HG03064 (cell line): ENCODE results near the gene HOXB3.

Source experiments
- ATAC-seq: cut with Tn5 transposase; IDR thresholded peaks from one replicate; pipeline ENCODE4 v1.9.1; 2021; ENCODE audit warnings: low read depth; ENCODE audit not compliant: unreplicated experiment

The HOXB3 gene

DNA sequence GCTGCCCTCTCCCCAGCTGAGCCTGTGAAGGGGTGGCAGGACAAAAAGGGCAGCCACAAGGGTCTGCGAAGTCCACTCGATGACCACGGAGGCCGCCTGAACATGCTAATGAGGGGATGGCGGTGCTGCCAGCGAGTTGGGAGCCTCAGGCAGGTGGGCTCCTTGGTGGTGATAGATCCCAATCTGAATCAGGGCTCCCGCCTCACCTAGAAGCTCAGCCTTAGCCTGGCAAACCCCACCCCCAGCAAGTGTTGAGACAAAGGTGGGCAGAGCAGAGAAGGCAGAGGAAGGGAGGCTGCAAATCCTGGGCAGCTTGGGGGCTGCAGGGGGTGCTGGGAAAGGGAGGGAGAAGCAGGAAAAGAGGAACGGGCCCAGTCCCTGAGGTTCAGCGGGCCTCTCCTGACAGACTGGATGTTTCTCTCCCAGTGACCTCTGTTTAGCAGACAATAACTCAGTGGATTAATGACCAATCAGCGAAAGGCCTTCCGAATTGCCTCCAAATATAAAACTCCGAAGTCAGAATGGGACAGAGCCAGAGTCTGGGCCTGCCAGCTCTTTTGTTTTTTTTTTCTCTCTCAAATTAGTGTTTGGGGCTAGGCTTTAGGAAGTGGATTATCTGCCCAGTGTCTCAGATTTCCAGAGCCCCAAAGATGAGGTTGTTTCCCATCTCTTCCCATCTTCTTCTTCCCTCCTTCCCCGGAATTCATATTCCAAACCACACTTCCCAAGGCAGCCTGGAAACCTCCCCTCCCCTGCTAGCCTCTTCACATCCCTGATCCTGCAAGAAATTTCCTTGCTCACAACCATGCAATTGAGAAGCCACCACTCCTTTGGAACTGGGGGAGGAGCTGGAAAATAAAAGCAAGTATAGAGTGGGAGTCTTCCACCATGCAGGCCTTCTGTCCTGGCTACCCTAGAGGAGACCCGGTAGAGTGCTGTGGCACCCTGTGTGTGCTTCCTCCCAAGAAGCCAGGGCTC, 29.9 kb downstream of the HOXB3 start:
- ATAC-seq: no peak

GRCh38 chr17:48559122-48559839, 30.8 kb downstream of the HOXB3 start:
- no peak for ATAC-seq

DNA sequence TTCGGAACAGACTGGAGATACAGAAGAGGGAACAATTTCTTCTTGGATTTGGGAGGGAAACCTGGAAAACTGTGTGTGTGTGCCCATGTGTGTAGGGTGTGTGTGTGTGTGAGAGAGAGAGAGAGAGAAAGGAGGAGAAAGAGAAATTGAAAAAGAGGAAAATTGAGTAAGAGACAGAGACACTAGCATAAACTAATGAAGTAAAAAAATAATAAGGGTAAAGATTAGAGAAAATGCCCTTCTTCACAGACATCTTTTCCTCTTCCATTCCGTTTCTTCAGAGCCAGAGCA, 31.3 kb downstream of the HOXB3 start:
- ATAC-seq: no peak

DNA sequence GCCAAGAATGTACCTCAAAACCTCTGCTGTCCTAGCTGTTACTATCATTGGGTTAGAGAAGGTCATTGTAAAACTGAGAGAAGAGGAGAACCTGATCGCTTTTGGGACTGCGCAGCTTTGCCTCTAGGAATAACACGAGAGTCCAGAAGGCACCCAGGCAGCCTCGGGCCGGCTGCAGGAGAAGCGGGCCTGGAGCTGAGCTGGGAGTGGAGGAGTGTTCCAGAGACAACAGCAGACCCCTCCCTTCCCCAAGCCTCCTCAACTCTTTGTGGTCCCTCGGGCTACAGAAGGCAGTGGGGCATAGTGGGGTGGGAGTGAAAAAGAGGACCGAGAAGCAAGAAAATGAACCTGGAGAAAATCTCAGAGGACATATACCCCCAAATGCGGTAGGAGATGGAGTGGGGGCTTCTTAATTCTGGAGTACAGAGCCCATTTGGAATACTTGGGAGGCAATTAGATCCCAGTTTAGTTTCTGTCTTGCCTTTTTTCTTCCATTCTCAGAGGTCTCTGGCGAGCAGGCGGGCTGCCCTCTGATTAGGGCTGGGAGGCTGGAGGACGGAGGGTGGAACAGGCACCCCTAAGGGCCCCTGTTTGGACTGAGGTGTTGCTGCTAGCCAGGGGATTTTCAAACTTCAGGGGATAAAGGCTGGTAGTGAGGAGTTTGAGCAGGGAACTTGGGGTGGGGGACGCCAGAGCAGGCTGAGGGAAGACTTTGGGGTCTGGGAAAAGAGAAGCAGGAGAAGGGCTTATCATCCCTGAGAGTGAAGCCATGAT, 31.8 kb downstream of the HOXB3 start:
- no peak for ATAC-seq

GRCh38 chr17:48556576-48557401, 33.3 kb downstream of the HOXB3 start:
- ATAC-seq: no peak

DNA sequence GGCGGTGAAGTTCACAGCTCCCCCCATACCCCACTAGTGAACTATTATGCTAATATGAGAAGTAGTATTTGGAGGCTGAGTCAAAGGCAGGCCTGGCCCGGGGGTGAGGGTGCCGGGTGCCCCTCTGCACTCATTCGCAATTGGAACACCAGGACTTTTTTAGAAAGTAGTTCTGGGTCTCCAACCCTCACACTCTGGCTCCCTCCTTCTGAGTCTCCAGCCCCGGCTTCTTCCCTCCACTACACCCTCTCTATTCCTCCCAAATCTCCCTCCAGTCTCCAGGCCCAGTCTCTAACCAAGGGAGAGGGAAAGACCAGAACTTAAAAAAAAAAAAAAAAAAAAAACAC, 33.8 kb downstream of the HOXB3 start:
- ATAC-seq: no peak

DNA sequence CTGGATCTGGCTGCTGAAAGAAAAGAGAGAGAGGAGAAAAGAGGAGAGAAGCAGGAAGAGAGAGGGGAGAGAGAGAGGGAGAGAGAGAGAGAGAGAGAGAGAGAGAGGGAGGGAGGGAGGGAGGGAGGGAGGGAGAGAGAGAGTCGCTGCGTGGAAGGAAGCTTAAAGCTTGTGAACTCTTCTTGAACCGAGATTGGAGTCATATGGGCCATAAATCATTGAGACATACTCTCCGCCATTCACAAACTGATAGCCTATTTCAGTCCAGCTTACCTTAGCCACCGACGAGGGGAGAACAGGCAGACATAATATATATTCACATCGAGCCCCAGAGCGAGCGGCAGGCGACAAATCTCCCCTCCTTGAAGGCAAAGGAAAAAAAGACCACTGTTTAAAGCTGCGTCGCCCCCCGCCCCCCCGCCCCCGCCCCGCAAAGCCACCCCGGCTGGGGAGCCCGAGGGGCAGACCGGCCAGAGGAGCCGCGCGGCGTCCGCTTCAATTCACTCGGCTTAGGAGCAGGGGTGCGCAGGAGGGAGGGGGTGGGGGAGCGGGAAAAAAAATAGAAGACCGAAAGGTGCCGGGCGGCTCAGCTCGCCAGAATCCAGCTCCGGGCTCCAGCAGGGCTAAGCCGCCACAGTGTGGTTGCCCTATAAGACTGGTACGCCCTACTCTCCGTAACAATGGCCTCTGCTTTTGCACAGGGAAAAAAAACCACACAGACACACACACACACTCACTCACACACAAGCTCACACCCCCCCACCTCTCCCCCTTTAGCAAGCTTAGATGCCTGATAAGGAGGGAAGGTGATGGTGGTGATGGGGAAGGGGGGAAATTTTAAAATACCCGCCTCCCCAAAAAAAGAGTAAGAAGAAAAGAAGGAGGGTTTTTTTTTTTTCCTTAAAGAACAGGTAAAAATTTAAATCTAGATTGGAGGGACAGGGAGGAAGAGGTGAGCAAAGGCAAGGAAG, 34.5 kb downstream of the HOXB3 start:
- no peak for ATAC-seq

GRCh38 chr17:48554412-48555257, 35.4 kb downstream of the HOXB3 start:
- no peak for ATAC-seq

DNA sequence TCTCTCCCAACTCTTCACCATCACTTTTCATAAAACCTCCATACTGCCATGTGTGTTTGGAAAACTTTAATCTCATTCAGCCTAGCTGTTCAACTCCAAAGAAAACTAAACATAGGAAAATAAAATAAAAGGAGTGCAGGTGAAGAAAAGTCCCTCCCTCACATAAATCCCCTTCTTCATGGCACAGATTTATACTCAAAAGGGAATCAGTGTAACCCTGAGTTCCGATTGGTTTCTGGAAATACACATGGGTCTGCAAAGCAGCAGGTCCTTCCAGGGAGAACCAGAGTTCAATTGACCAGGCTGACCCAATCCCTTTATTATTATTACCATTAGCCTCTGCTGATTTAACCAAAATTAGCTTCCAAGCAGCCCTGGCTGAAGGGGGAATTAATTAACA, 36.2 kb downstream of the HOXB3 start:
- ATAC-seq: no peak

DNA sequence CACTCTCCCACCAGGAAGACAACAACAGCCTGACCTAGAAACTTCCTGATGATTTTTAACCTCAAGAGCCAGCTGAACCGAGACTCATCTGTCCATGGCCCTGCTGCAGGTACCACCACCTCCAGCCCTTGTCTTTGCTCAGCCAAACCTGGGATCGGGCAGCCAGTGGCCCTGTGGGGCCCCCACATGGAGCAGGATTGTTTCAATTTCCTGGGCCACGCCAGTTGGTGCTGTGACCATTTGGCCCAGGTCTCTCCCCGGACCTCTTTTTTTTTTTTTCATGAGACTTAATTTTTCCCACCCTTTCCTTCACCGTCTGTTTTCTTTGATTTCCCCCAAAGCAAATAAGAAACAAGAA, 36.9 kb downstream of the HOXB3 start:
- no peak for ATAC-seq

- ATAC-seq: no peak
Observed at GRCh38 chr17:48552466-48553189, 37.4 kb downstream of the HOXB3 start.

DNA sequence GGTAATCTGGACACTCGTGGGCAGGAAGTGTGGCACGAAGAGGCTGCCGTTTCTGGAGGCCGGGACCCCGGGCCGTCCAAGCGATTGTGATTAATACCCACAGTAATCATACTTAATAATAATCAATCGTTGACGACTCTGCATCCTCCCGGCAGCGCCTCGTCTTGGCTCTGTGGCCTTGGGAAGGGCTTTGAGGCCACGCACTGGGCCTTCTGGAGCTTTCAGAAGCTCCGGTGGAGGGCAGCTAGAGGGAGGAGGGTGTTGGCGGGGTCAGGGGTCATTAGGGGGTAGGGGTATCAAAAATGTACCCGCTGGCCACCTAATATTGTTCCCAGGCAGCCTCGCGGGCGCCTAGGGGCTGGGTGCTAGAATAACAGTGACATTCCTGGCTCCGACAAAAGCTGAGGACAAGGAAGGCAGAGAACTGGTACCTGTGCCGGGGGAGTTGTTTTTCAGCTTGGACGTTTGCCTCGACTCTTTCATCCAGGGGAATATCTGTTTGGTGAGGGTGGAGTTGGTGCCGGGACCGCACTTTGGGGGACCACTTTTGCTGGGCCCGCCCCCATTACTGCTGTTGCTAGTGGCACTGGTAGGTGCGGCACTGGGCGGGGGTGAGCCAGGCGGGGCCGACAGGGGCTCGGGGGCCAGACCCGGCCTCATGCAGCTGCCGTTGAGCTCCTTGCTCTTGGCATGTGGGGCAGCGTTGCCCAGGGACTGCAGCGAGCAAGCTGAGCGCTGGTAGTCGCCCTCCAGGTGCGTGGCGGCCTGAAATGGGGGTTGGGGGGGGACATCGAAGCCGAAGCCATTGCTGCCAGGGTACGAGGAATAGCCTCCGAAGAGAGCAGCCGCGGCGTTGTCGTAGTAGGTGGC, 38.2 kb downstream of the HOXB3 start:
- ATAC-seq: no peak

GRCh38 chr17:48551214-48551555, 38.9 kb downstream of the HOXB3 start:
- no peak for ATAC-seq

- no peak for ATAC-seq
Observed at GRCh38 chr17:48550502-48551213, 39.4 kb downstream of the HOXB3 start.

- no peak for ATAC-seq
Observed at GRCh38 chr17:48549914-48550501, 40.0 kb downstream of the HOXB3 start.

DNA sequence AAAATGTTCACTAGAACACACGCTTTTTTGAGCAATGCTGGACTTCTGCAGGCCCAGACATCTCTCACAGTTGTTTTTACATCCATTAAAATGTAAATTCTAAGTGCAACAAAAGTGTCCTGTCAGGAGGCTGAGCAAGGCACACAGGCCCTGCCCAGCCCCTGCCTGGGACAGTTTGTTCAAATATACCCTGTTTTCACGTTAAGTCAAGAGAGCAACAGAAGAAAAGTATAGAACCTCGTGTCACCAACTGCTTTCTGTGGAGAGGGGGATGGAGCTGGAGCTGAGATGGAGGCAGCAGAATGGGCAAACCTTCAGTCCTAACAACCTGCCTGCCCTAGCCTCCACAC, 40.8 kb downstream of the HOXB3 start:
- no peak for ATAC-seq
